Uterus (tissue), 4 donors: Measurements from ENCODE around the gene PPP3R2. TPM values are rescaled to one million over a fixed set of nuclear protein-coding genes. Genes with fewer than 3 reads are reported as not detected.

Experiments
- DNase-seq, 2 donors: peaks; one replicate each; pipeline ENCODE4 v3.0.0-alpha.2; 2019 to 2020
- H3K27ac ChIP-seq, 2 donors: fragments of 200-600 bp; sonication (generic); 1 replicate in 1 of 2; 2 replicates in 1 of 2; pipeline ENCODE4 v1.5.1; 2016 to 2018
- H3K27me3 ChIP-seq, 2 donors: fragments of 200-600 bp; sonication (generic); one replicate each; pipeline ENCODE4 v1.5.1; 2018 to 2019; ENCODE audit warnings: control low read depth in 1 of 2
- H3K36me3 ChIP-seq, 2 donors: fragments of 200-600 bp; sonication (generic); one replicate each; pipeline ENCODE4 v1.5.1; 2019; ENCODE audit warnings: control low read depth in 1 of 2
- H3K4me1 ChIP-seq, 2 donors: fragments of 200-600 bp; sonication (generic); one replicate each; pipeline ENCODE4 v1.5.1; 2018 to 2019; ENCODE audit warnings: control low read depth in 1 of 2
- H3K4me3 ChIP-seq, 2 donors: fragments of 200-600 bp; sonication (generic); 1 replicate in 1 of 2; 2 replicates in 1 of 2; pipeline ENCODE4 v1.5.1; 2018 to 2019; ENCODE audit warnings: mild to moderate bottlenecking in 1 of 2
- H3K9me3 ChIP-seq, 2 donors: fragments of 200-600 bp; sonication (generic); one replicate each; pipeline ENCODE4 v1.5.1; 2019; ENCODE audit warnings: control low read depth in 1 of 2
- POLR2A ChIP-seq, 2 donors: fragments of 450-650 bp; IDR thresholded peaks; one replicate each; pipeline ENCODE4 v1.6.1; 2016; ENCODE audit warnings: antibody characterized with exemption in 2 of 2, mild to moderate bottlenecking in 1 of 2, moderate library complexity in 1 of 2
- intact Hi-C: fragments of 100-400 bp; cut with DNase I; formaldehyde crosslinking; loops from one replicate; pipeline ENCODE4 v1.15.1; 2023; ENCODE audit warnings: low total_unique reads
- total RNA-seq, 4 donors: library from RNA; depleted of rRNA in 3 of 4; stranded (reverse); fragments of >200 nt in 3 of 4; gene quantifications; one replicate each; pipeline versions ENCODE4 v1.1.0 to v1.2.4, GENCODE V29; 2014 to 2023
- TF ChIP-seq, protein P1 (sequence below), 4 experiments: fragments of 200-600 bp in 2 of 4; fragments of 450-650 bp in 2 of 4; sonication (generic) in 2 of 4; IDR thresholded peaks; one replicate each; pipeline ENCODE4 v1.5.1; 2016 to 2019; ENCODE audit warnings: antibody characterized with exemption in 4 of 4, mild to moderate bottlenecking in 2 of 4, moderate library complexity in 1 of 4
- donor health status: DM: yes; HTN: yes; CAD: no.

The PPP3R2 gene
- total RNA-seq, 4 donors from 2014 or later: 0.07 TPM; not detected in 3

DNA sequence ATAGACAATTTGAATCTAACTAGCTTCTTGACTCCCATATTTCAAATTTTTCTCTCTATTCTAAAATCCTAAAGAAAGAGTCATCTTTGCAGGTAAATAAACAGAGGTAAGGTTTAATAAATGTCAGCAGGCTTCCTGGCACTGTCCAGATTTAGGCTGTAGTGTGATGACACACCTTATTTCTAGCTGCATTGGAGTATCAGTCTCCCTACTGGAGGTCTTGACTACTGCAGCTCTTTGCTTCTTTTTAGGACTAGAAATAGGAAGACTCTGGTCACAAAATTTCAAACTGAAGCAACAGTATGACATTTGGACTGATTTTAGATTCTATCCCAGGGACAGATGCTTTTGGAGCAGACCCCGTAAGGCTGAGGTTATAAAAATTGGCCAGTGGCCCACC is 40.7 kb upstream of the PPP3R2 start:
- no peak for TF ChIP-seq POLR2A (IDR thresholded peaks at IDR 0.05)
- TF ChIP-seq, protein P1, sequence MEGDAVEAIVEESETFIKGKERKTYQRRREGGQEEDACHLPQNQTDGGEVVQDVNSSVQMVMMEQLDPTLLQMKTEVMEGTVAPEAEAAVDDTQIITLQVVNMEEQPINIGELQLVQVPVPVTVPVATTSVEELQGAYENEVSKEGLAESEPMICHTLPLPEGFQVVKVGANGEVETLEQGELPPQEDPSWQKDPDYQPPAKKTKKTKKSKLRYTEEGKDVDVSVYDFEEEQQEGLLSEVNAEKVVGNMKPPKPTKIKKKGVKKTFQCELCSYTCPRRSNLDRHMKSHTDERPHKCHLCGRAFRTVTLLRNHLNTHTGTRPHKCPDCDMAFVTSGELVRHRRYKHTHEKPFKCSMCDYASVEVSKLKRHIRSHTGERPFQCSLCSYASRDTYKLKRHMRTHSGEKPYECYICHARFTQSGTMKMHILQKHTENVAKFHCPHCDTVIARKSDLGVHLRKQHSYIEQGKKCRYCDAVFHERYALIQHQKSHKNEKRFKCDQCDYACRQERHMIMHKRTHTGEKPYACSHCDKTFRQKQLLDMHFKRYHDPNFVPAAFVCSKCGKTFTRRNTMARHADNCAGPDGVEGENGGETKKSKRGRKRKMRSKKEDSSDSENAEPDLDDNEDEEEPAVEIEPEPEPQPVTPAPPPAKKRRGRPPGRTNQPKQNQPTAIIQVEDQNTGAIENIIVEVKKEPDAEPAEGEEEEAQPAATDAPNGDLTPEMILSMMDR (IDR thresholded peaks at IDR 0.05): no peak
- no peak overlapping the region for H3K27ac ChIP-seq
- intact Hi-C loops: no loop called here

DNA sequence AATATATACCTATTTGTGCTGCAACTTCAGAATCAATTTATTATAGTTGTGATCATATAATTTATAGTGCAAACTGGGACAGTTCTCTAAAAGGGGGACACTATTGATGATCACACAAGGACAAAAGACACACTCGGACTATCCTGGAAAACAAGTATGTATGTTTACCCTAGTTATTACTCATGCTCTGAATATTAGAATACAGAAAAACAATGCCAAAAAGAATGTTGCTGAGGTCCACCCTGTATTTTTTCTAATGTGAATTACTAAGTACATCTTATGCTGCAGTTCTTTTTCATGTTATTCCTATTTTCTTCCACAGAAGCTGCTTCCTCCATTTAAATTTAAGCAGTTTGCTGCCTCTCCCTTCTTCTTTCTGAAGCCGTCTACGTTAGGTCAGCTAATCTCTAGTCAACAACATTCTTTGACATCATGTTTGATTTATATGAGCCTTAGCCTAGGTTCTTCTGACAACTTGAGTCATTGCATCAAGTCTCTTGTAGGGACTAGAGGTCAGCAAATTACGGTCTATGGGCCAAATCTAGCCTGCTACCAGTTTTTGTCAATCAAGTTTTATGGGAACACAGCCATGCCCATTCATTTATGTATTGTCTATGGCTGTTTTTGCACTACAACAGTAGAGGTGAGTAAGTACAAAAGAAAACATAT is 40.1 kb upstream of the PPP3R2 start:
- no peak for DNase-seq
- Histone ChIP-seq H3K36me3 (no peaks in the 10 kb centered on the region), H3K27me3 (no peaks in the 10 kb centered on the region), H3K4me3 (no peak overlapping the region), H3K4me1 (no peaks in the 10 kb centered on the region), H3K27ac (no peak overlapping the region), H3K9me3 (no peaks in the 10 kb centered on the region)
- TF ChIP-seq, protein P1 (IDR thresholded peaks at IDR 0.05): no peak
- TF ChIP-seq POLR2A (IDR thresholded peaks at IDR 0.05): no peak
- intact Hi-C loops: no loop called here

More for the DNA sequence above, 40.7 kb upstream of the PPP3R2 start:
- no peaks in the 10 kb centered on the region for H3K36me3 ChIP-seq
- no peaks in the 10 kb centered on the region for H3K27me3 ChIP-seq
- H3K4me1 ChIP-seq: peaks cover 0 to 3% of the 10 kb centered on the region in 2 donors
- DNase-seq: no peak
- H3K9me3 ChIP-seq: no peaks in the 10 kb centered on the region
- H3K4me3 ChIP-seq: no peak overlapping the region

DNA sequence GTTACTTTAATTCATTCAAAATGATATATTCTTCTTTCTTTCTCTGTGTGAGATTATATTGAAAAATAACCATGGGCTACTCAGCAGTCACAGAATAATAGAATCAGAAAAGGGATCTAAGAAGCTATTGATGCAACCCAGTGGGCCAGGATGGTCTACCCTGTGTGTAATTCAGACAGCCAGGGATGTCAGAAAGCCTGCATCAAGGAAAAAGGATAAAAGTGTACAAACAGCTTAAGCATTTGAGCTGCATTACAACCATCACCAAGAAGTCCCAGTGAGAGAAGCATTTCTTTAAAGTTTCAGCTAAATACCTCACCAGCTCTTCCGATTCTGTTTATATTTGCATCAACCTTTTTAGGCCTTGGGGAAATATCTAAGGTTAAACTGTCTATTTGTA is 37.8 kb upstream of the PPP3R2 start:
- H3K4me3 ChIP-seq: no peak overlapping the region

DNA sequence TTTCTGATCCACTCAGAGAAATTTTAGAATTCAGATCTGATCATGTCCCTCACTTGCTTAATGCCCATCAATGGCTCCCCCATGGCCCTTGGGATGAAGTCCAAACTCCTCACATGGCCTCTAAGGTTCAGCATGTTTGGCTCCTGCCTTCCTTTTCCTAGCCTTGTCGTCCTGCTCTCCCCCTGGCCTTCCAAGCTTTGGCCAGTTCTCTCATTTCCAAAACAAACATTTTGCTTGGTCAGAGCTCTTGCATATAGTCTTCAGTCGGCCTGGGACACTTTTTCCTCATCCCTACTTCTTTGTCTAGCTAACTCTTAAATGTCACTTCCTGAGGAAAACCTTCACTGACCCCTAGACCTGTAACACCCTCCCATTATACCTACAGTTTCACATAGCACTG is 37.1 kb upstream of the PPP3R2 start:
- H3K4me1 ChIP-seq: no peaks in the 10 kb centered on the region
- H3K36me3 ChIP-seq: no peaks in the 10 kb centered on the region
- H3K4me3 ChIP-seq: no peak overlapping the region
- no peak overlapping the region for H3K27ac ChIP-seq
- no peak for DNase-seq
- no peaks in the 10 kb centered on the region for H3K27me3 ChIP-seq
- intact Hi-C loops: no loop called here
- no peaks in the 10 kb centered on the region for H3K9me3 ChIP-seq
- TF ChIP-seq POLR2A (IDR thresholded peaks at IDR 0.05): no peak
- TF ChIP-seq, protein P1 (IDR thresholded peaks at IDR 0.05): no peak

More for the DNA sequence above, 37.8 kb upstream of the PPP3R2 start:
- no peak for DNase-seq
- H3K27ac ChIP-seq: no peak overlapping the region
- H3K36me3 ChIP-seq: no peaks in the 10 kb centered on the region
- intact Hi-C loops: no loop called here
- TF ChIP-seq POLR2A (IDR thresholded peaks at IDR 0.05): no peak
- TF ChIP-seq, protein P1 (IDR thresholded peaks at IDR 0.05): no peak
- no peaks in the 10 kb centered on the region for H3K4me1 ChIP-seq
- no peaks in the 10 kb centered on the region for H3K9me3 ChIP-seq
- H3K27me3 ChIP-seq: no peaks in the 10 kb centered on the region

DNA sequence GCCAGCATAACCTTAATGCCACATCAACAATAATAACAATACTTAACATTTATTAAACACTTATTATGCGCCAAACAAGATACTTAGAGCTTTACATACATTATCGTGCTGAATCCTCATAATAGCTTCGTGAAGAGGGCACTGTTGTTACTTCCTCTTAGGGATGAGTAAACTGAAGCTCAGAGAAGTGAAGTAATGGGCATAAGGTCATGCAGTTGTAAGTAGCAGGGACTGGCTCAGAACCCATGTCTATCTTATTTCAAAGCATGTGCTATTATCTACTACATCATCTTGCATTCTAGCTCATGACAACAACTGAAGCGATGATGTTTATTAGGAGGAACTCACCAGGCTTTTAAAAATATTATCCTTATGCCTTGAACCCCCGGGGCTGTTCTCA is 34.9 kb upstream of the PPP3R2 start:
- Histone ChIP-seq H3K27me3 (no peaks in the 10 kb centered on the region), H3K4me3 (no peak overlapping the region), H3K36me3 (no peaks in the 10 kb centered on the region), H3K9me3 (no peaks in the 10 kb centered on the region), H3K27ac (no peak overlapping the region), H3K4me1 (no peaks in the 10 kb centered on the region)
- intact Hi-C loops: no loop called here
- DNase-seq: no peak
- TF ChIP-seq POLR2A (IDR thresholded peaks at IDR 0.05): no peak
- TF ChIP-seq, protein P1 (IDR thresholded peaks at IDR 0.05): no peak
